Inflammatory macrophage treated with lipopolysaccharide for 1 hour (primary cell): Measurements from ENCODE around the gene CBLN4.

Experiments
- DNase-seq, 2 donors: peaks; one replicate each; pipeline ENCODE4 v3.0.0-alpha.2; 2020 to 2022

The CBLN4 gene

GRCh38 chr20:56005389-56005715 lies at the start of gene CBLN4:
Gene CBLN4, minus strand, starts transcription at chr20:56005519. Its CDS starts 1,348 bp downstream, at chr20:56004171.
- no peak for DNase-seq

GRCh38 chr20:56043227-56043626 lies 37.9 kb upstream of the CBLN4 start:
- DNase-seq: no peak

- no peak for DNase-seq
Observed at GRCh38 chr20:56032251-56032650, 26.9 kb upstream of the CBLN4 start.

DNA sequence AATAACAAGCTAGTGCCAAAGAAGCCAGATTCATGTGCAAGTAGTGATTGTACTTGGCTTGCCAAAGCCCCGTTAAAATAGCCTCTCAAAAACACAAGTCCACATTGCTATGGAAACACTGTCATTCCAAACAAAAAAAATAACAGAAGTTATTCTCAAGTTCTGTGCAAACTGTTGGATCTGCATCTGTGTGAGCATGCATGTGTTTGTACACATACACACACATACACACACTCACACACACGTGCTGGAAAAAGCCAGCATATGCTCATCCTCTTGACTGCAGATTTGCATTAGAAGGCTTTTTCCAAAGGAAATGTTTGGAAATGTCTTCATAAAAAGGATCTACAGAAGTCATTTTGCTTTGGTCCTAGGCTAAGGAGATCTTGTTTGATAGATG lies 13.4 kb upstream of the CBLN4 start:
- DNase-seq: no peak

- no peak for DNase-seq
Observed at GRCh38 chr20:56018194-56018593, 12.9 kb upstream of the CBLN4 start.

DNA sequence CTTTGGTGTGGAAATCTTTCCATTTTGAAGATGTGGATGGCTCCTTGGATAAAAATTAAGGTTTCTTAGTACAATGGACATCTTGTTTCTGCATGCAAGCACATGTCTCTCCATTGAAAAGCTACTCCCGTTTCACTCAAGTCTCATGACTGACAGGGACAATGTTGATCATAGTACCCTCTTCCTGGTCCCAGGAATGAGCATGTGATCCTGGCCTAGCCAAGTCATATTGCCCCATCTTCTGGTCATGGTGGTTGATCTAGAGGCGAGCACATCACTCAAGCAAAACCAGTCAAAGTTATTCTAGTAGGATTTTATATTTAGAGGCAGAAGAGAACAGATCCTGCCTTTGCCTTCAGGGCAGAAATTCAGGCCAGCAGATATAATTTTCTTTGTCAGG lies 12.2 kb upstream of the CBLN4 start:
- DNase-seq: no peak

DNA sequence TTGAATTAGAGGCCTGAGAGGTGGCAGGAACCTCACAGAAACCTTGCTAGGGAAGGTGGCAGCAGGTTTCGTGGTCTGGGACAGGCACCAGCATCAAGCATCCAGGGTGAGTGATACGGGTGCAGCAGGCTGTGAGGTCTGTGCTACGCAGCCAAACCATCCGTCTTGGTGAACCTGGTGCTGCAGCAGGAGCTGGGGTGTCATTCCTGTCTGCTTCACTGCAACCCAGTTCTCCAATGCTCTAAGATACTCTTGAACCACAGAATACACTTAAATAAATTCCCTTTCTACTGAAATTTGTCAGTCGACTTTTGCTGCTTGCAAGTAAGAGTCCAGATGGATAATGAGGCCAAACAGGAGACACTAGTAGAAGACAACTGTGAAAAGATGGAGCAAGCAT lies 9.7 kb upstream of the CBLN4 start:
- DNase-seq: no peak

DNA sequence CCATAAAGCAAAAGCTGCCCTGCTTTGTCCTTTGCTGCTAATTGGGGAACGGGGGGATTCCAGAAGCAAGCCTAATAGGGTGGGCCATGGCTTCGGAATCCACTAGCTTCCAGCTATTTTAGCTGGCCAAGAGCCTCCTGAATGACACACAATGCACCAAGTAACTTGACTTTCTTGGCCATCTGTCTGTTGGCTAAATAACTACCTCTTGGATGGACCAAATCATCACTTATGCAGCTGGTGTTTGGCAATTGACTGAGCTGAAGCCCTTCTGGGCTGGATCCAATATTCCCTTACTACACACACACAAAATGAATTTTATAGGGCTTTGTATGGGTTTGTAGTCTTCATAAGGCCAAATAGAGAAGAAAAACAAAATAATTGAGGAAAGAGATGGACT lies 8.8 kb upstream of the CBLN4 start:
- DNase-seq: no peak

GRCh38 chr20:56004611-56005388 lies 519 bp downstream of the CBLN4 start:
- no peak for DNase-seq

DNA sequence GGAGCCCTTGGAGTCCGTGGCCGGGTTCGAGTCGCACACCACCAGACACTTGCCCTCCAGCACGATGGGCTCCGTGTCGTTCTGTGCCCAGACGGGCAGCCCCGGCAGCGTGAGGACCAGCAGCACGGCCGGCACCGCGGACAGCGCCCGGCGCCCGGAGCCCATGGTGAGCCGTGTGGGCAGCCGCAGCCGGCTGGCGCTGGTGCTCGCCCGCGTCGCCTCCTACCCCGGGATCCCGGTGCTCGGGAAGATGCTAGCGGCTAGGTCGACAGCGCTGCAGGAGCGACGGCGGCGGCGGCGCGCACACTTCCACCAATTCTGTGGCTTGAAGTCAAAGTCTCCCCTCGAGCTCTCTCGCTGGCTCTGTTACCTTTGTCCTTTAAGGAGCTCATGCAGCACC lies 1.3 kb downstream of the CBLN4 start:
- DNase-seq: no peak

DNA sequence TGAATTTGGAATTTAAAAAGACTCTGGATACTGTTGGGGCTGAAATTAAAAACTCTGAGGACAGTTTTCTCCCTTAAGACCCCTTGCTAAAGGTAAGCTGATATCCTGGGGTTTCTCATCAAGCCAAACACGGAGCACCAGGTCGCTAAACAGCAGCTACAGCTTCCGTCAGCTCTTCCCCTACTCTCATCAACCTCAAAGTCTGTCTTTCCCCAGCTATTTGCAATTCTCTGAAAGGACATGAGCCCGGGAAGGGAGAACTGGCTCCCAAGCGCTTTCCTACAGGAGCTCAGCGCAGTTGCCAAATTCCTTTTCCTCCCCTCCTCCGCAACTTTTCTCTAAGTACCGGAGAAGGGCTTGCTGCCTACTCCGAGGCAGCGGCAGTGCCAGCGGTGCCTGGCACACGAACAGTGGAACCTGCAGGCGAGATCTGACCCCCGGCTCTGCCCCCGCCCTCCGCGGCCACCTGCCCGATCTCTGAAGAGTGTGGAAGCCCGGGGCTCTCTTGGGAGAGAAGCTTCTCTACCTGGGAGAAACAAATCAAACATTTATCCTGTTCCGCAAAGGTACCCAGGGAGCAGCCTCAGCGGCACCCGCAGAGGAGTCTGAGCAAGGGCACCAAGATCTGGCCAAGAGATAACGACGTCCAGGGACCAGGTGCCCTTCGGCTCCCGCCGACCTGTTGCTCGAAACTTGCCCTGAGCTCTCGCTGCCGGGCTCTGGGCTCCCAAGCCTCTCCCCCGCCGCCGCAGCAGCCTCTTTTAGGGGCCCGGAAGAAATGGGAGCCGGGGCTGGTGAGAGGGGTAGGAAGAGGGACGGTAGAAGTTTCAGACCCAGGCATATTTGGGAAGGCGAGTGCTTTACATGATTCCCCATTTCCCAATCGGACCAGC lies 2.2 kb downstream of the CBLN4 start:
- DNase-seq: no peak

DNA sequence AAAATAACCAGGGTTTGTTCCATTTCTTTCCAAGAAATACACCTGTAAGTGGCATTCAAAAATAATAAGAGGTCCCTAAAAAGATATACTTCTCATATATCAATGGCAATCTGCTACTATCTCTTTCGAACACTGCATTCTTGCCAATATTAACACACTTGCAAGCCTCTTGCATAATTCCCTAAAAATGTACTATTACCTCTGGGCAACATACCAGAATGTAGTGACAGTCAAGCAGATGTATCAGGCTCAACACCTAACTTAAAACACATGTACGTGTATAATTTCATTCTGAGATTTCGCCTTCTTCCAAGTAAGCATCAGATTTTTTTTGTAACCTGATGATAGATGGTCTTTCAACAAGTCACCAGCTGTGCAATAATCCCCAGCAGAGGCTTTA lies 3.4 kb downstream of the CBLN4 start:
- DNase-seq: no peak

GRCh38 chr20:56001106-56001785 lies 4.1 kb downstream of the CBLN4 start:
- no peak for DNase-seq

GRCh38 chr20:55978550-55978949 lies 26.8 kb downstream of the CBLN4 start:
- DNase-seq: no peak

DNA sequence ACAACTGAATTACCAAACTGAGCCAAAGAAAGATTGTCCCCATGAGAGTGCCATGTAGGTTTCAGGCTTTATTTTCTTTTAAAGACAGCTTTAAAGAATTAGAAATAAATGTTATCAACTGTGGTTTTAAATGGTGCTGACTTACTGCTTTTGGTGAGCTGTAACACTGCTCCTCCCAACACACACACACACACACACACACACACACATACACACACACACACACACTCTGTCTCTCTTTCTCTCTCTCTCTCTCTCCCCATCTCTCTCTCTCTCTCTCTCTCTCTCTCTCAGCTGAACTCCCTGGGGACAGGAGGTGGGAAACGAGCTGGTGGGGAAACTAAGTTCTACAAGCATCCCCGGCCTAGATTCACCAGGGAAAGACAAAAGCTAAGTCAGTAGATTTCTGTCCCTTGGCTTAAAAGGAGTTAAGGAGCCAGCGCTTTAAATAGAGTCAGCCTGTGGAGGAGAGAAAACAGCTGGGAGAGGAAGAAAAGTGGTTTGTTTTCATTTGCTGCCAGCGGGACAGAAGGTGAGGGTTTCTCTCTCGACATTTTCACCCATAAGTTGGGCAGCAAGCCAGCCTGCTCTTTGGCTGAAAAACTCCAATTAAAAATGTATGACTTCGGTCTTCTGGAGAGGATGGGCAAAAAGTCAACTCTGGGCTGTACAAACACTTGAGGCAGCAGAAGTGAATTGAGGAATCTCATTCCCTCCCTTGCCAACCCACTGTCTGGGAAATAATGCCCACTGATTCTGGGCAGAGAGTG lies 27.4 kb downstream of the CBLN4 start:
- no peak for DNase-seq

GRCh38 chr20:55974491-55975202 lies 30.7 kb downstream of the CBLN4 start:
- no peak for DNase-seq

DNA sequence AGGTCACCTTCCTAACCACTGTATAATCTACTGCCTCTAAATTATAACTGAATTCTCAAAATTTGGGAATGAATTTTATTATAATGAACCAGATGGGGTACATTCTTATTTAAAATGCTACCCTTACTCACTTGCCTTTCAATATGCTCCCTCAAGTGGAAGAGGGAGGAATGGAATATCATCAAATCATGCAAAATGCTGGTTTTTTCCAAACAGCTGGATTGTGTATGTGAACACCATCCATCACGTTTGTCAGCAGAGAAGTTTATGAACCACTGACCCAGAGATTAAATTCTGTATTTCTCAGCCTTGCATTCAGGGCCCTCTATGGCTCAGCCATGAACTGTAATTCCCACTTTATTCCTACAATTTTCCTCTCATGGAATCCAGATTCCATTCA lies 40.5 kb downstream of the CBLN4 start:
- no peak for DNase-seq

GRCh38 chr20:55961376-55962330 lies 43.7 kb downstream of the CBLN4 start:
- no peak for DNase-seq

DNA sequence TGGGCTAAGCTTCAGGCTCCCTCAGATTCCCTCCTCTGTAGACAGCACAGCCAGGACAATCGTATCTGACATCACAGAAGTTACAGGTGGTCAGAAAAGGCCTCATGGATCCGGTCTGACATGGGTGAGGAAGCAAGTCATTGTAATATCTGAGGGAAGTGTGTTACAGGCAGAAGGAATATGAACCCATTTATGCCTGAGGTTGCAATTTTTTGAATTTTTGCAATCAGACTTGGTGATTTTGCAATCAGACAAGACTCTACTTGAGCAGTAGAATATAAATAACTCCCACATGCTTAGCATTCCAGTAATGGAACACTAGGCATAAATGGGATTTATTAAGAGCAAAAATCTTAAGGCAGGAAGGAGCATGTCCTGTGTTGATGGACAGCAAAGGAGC lies 52.1 kb downstream of the CBLN4 start:
- DNase-seq: no peak

DNA sequence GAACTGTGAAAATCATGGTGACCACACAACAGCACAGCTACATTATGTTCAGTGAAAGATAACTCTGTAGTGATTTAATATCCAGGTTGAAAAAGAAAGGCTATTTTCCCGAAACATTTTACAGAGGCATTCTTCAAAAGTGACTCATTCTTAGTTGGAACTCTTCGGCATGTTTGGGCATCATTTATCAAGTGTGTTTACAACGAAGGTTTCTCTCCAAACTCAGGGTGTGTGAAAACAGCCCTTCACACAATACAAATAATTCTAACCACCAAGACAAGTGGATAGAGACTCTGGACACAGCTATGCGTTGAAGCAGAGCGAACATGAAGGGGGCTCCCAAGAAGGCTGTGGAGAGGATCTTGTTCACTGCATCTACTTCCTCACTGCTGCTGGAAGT lies 57.6 kb downstream of the CBLN4 start:
- no peak for DNase-seq
